GM18519 (cell line): Measurements from ENCODE around the gene OR8K3.

ENCODE experiments used
- ATAC-seq: cut with Tn5 transposase; IDR thresholded peaks from one replicate; pipeline ENCODE4 v1.9.1; 2021; ENCODE audit warnings: mild to moderate bottlenecking, moderate library complexity; ENCODE audit not compliant: unreplicated experiment, low FRiP score

The OR8K3 gene

DNA sequence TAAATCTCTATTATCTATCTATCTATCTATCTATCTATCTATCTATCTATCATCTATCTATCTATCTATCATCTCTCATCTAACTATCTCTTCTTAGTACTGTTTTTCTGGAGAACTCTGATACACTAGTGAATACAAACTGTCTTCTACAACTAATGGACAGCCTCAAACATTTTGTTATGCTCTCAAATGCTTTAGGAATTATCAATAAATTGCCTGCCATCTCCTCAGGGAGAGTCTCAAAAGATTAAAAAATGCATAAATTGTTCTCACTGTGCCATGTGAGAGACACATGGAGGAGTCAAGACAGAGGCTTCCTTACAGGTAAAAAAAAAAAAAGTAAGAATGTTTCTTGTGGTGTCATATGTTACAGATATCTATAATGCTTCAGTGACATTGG is at the start of gene OR8K3:
TSS of gene OR8K3 (plus strand) at position 301 of the 400 bp plus-strand sequence. CDS start 3,163 bp downstream, outside the sequence.
- no peak for ATAC-seq

- ATAC-seq: no peak
These were observed 43.9 kb upstream of the OR8K3 start for GRCh38 chr11:56271092-56271491.

GRCh38 chr11:56273854-56274253 is 41.1 kb upstream of the OR8K3 start, which contains the start of gene OR5T1:
OR5T1 (plus strand) TSS chr11:56274154; CDS start chr11:56275639, 1,485 bp downstream.
- ATAC-seq: no peak

- no peak for ATAC-seq
These were observed 22.8 kb upstream of the OR8K3 start, which contains the start of gene OR8H1 for GRCh38 chr11:56292154-56292553. OR8H1 (minus strand) TSS chr11:56292254; CDS start chr11:56291062, 1,192 bp downstream.

- ATAC-seq: no peak
These were observed 18.0 kb upstream of the OR8K3 start for GRCh38 chr11:56296898-56297297.

GRCh38 chr11:56307836-56308235 is 7.1 kb upstream of the OR8K3 start:
- ATAC-seq: no peak

DNA sequence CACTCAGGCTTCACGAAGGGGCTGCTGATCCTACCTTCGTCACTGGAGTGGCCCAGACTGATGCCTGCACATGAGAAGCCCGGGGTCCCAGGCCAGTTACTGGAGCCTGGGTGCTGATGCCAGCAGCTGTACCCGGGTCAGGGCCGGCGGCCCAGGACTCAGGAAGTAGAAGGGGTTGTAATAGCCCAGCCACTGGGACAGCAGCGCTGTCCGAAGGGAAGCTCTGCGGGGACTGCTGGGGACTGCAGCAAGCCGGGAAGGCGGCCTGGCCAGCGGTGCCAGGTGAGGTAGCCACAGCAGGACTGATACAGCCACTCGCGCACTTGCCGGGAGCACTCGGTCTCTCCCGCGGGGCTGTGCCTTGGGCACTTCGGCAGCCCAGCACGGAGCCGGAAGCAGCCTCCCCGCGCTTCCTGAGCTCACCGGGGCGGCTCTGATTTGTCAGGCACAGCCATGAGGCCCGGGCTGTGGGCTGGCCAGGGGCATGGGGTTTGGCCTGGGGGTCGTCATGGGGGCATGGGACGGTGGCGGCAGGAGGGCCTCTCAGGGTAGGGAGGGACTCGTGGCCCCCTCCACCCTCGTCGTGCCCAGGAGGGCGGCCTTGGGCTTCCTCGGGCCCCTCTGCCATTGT is 17.0 kb downstream of the OR8K3 start:
- ATAC-seq: no peak

GRCh38 chr11:56333156-56333555 is 18.2 kb downstream of the OR8K3 start:
- ATAC-seq: no peak

DNA sequence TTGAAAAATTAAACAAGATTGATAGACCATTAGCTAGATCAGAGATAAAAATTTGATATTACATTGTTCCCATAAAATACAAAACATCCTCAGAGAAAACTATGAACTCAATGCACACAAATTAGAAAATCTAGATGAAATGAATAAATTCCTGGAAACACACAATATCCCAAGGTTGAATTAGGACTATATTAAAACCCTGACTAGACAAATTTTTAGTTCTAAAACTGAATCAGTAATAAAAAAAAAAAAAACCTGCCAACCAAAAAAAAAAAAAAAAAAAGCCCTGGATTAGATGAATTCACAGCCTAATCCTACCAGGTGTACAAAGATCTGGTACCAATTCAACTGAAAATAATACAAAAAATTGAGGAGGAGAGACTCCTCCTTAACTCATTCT is 25.3 kb downstream of the OR8K3 start:
- ATAC-seq: no peak

DNA sequence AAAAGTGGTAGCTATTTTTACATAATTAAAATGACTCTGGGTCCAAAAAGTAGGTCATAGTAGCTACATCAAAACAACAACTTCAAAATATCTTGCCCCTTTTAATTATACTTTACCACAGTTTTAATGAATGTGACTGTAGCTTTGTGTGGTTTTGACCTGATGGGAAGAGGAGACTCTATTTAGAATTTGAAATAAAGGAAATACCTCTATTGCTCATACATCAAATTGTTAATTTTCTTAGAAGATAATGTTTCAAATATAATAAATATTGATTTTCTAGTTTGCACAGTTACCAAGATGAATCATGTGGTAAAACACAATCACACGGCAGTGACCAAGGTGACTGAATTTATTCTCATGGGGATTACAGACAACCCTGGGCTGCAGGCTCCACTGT is 30.8 kb downstream of the OR8K3 start, which contains the start of gene OR8K1:
TSS of gene OR8K1 (plus strand) at position 301 of the 400 bp plus-strand sequence. CDS start at position 301, 0 bp downstream.
- ATAC-seq: no peak

GRCh38 chr11:56353991-56354390 is 39.0 kb downstream of the OR8K3 start, which contains the start of gene OR8J1:
OR8J1 (plus strand) TSS chr11:56354291; CDS start chr11:56360247, 5,956 bp downstream.
- no peak for ATAC-seq
